ENCODE data around the gene TJP1.

GRCh38 chr15:29799859-29800258 is 22.4 kb downstream of the TJP1 start:
- no peak for TF ChIP-seq CTCF (IDR thresholded peaks at IDR 0.05)
- TF ChIP-seq POLR2A (IDR thresholded peaks at IDR 0.05), result no peak

Data from suprapubic skin (tissue), 3 donors.